Coronary artery (tissue), 2 donors: ENCODE results near the gene TTYH2.

Experiments used
- DNase-seq: peaks from one replicate; pipeline ENCODE4 v3.0.0-alpha.2; 2017; ENCODE audit warnings: low spot score
- H3K27ac ChIP-seq, 2 donors: fragments of 200-600 bp; sonication (generic); one replicate each; pipeline ENCODE4 v1.5.1; 2016 to 2019
- H3K4me3 ChIP-seq: fragments of 200-600 bp; sonication (generic); 2 replicates; pipeline ENCODE4 v1.5.1; 2016; ENCODE audit warnings: mild to moderate bottlenecking, moderate library complexity
- CTCF ChIP-seq: fragments of 200-600 bp; sonication (generic); IDR thresholded peaks from one replicate; pipeline ENCODE4 v1.5.1; 2019; ENCODE audit warnings: antibody characterized with exemption

The TTYH2 gene, protein sequence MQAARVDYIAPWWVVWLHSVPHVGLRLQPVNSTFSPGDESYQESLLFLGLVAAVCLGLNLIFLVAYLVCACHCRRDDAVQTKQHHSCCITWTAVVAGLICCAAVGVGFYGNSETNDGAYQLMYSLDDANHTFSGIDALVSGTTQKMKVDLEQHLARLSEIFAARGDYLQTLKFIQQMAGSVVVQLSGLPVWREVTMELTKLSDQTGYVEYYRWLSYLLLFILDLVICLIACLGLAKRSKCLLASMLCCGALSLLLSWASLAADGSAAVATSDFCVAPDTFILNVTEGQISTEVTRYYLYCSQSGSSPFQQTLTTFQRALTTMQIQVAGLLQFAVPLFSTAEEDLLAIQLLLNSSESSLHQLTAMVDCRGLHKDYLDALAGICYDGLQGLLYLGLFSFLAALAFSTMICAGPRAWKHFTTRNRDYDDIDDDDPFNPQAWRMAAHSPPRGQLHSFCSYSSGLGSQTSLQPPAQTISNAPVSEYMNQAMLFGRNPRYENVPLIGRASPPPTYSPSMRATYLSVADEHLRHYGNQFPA

GRCh38 chr17:74212913-74213791, at the start of gene TTYH2:
Gene TTYH2 (plus strand): TSS chr17:74213571. CDS start chr17:74213588, 17 bp downstream.
- H3K4me3 ChIP-seq = peak within 1 kb of the TSS; percentile 78

DNA sequence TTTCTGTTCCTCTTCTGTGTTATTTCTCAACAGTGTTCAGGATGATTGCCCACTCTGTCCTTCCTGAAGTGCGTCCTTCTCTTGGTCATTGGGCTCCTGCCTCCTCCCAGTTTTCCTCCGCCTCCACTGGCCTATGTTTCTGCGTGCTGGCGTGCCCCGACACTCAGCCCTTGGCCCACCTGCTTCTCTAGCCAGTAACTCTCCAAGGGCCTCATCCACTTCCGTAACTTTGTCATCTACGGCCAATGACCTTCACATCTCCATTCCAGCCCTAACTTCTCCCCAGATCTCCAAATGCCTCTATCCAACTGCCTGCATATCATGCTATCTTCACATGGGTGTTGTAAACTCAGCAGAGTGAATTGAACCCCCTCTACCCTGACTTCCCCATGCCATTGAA, 49.5 kb upstream of the TTYH2 start:
- H3K27ac ChIP-seq = no peak overlapping the region

More at GRCh38 chr17:74212913-74213791, at the start of gene TTYH2:
- no peak for TF ChIP-seq CTCF
- H3K27ac ChIP-seq = peak within 1 kb of the TSS; percentile 78 to 87
- peak; percentile 93 for DNase-seq

GRCh38 chr17:74164446-74165045, 48.8 kb upstream of the TTYH2 start:
- no peak overlapping the region for H3K4me3 ChIP-seq
- no peak overlapping the region for H3K27ac ChIP-seq
- no peak for DNase-seq
- no peak for TF ChIP-seq CTCF

More for the DNA sequence above, 49.5 kb upstream of the TTYH2 start:
- no peak for TF ChIP-seq CTCF
- no peak overlapping the region for H3K4me3 ChIP-seq
- DNase-seq = no peak

- no peak for TF ChIP-seq CTCF
- DNase-seq = peak; percentile 61
- H3K4me3 ChIP-seq = no peak overlapping the region
- no peak overlapping the region for H3K27ac ChIP-seq
These were observed 47.5 kb upstream of the TTYH2 start for GRCh38 chr17:74165797-74166365.

GRCh38 chr17:74170924-74171323, 42.4 kb upstream of the TTYH2 start:
- TF ChIP-seq CTCF = no peak

DNA sequence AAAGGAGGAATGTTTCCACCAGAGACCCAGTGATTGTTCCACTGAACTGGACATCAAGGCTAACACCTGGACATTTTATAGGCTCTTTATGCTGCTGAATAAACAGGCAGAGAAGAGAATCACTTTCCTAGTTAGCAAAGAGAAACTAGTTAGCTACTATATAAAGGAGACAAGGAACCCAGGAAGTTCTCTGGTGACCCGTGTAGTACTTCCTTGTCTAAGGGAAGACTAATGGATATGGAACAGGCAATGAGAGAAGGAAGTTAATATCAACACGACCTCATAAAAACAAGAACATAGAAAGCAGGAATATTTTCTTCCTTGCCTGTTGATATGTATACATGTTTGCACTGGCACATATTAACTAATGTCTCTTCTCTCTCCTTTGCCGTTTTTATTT, 40.7 kb upstream of the TTYH2 start:
- no peak for DNase-seq
- TF ChIP-seq CTCF = no peak
- no peak overlapping the region for H3K27ac ChIP-seq
- no peak overlapping the region for H3K4me3 ChIP-seq

More at GRCh38 chr17:74170924-74171323, 42.4 kb upstream of the TTYH2 start:
- H3K27ac ChIP-seq = no peak overlapping the region
- DNase-seq = no peak
- H3K4me3 ChIP-seq = no peak overlapping the region
